HG03565 (cell line): ENCODE data around the gene C10orf53.

Source experiments
- ATAC-seq: cut with Tn5 transposase; IDR thresholded peaks from one replicate; pipeline ENCODE4 v1.9.1; 2021; ENCODE audit warnings: mild to moderate bottlenecking, moderate library complexity; ENCODE audit not compliant: unreplicated experiment

The C10orf53 gene, protein sequence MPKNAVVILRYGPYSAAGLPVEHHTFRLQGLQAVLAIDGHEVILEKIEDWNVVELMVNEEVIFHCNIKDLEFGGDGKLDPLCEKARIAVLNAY

DNA sequence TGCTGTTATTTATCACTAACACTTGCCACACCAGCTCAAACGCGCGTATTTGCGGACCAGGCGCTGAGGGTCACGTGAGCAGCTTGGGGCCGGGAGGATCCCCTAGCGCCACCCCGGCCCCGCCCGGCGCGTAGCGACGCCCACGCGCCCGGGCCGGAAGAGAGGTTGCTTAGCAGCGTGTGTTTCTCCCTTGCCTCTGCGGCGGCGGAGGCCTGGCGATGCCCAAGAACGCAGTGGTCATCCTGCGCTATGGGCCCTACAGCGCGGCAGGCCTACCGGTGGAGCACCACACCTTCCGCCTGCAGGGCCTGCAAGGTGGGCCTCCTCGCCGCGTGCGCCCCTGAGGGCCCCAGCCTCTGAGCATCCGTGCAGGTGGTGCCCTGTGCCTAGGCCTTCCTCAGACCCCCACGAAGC lies at the start of gene C10orf53:
Gene C10orf53, plus strand, starts transcription at position 172 of the 414 bp plus-strand sequence. Its CDS starts 47 bp downstream, at position 219.
- no peak for ATAC-seq

DNA sequence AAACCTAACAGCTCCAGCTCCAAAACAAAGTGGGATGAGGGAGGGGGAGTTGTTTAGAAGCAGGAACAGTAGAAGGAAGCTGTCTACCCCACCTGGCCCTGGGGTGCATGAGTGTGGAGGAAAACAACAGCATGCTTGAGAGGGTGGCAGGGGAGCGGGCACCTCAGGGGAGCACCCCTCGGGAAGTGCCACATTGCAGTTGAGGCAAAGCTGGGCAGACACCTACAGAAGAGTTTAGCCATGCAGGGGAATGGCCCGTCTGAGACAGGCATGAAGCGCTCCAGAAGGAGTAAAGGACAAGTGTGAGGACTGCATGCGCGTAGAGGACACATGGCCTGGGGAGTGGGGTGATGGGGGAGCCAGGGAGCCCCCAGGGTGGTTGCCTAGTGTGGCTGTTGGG lies 47.5 kb upstream of the C10orf53 start:
- no peak for ATAC-seq

DNA sequence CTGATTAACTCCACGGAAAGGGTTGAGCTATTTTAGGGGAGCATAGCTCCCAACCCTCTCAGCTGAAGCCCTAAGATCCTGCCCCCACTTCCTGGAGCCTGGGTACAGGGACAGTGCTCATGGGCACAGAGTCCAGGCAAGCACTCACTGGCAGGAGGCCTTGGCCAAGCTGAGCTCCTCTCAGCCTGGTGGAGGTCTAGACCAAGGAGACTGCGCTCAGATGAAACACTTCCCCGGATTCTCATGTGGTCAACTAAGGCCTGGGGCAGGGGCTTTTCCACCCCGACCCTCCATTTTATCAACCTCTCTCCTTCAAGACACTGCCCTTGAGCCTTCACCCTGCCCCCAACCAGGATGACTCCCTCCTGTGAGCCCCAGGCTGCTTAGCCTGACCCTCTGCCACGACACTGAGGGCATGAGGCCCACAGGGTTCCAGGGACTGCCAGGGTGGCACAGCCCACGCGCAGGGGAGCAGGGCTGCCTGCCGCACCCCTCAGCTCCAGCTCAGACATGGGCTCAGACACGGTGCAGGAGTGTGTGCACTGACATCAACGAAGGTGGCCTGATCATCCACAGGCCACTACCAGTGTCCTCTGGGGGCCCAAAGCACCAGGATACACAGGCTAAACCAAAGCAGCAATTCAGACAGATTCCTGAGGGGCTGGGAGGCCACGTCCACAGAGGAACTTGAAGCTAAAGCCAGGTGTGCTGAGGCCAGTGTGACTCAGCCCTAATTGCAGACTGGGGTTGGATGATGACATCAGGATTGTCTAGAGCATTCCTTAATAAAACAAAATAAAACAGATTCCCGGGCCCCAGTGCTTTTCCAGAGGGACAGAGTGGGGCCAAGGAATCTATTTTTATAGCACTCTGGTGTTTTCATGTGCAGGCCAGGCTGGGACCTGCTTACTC lies 46.8 kb upstream of the C10orf53 start:
- no peak for ATAC-seq

DNA sequence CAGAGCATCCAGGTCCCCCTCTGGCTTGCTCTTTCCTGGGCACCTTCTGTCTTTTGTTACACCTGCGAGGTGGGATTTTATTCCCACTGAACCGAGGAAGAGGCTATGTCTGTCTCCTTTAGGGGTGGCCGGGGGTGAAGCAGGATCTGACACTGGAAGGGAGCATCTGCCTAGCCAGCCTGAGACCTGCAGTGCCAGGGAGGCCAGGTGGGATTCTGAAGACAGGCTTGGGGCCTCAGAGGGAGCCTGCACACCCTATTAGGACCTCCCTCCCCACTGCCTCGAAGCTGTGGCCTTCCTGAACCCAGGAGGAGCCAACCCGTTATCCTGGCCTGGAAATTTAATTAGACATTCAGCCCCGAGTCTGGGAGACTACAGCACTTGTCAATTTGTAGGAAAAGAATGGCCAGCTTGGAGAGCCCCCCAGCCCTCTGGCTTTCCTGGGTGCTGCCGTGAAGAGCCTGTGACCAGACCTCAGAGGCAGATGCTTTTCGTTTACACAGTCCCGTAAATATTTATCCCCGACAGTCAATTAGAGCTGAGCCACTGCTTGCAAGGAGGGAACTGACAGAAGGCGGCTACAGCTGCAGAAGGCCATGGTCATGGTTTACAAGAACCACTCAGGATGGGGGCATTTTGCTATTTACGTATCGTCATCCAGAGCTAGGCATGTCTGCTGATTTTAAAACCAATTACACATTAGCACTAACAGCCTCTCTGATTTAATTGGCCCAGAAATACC lies 46.0 kb upstream of the C10orf53 start:
- no peak for ATAC-seq

DNA sequence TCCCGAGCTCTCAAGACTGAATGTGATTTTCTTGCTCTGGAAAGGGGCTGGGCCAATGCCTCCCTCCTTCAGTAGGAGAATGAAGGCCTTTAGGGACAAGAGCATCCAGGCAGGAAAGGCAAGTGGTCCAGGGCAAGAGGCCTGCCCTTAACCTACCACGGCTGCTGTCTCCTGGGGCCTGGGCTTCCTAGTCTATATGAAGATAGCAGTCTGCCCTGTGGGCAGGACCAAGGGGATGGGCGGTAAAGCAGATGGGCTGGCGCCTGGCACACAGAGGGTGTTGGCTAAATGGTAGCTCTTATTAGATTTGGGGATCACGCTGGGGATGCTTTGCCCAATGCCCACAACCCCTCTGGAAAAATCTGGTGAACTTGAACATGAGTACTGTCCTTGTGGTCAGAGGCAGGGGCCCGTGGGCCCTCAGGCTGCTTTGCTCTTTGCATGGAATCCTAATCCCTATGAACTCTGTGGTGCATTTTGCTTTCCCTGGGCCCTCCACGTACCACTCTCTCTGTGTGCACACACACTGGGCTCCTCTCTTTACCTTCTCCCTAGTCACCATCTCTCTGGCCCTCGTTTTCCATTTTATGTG lies 45.3 kb upstream of the C10orf53 start:
- no peak for ATAC-seq

DNA sequence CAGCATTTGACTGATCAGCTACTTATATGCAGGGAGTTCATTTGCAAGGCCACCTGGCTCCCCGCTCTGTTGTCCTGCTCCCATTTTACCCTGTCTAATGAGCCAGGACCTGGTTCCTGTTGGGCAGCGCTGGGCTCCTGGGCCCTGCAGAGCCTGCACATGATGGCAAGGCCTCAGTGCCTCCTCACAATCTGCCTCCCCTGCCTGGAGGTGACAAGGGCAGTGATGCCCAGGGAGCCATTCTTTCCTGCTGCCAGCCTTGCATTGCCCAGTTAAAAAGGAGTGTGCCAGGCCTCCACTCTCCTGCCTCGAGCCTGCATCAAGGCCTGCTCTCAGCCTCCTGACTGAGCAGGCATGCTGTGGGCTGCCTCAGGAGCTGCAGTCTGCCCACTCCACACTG lies 37.1 kb upstream of the C10orf53 start:
- ATAC-seq = no peak

DNA sequence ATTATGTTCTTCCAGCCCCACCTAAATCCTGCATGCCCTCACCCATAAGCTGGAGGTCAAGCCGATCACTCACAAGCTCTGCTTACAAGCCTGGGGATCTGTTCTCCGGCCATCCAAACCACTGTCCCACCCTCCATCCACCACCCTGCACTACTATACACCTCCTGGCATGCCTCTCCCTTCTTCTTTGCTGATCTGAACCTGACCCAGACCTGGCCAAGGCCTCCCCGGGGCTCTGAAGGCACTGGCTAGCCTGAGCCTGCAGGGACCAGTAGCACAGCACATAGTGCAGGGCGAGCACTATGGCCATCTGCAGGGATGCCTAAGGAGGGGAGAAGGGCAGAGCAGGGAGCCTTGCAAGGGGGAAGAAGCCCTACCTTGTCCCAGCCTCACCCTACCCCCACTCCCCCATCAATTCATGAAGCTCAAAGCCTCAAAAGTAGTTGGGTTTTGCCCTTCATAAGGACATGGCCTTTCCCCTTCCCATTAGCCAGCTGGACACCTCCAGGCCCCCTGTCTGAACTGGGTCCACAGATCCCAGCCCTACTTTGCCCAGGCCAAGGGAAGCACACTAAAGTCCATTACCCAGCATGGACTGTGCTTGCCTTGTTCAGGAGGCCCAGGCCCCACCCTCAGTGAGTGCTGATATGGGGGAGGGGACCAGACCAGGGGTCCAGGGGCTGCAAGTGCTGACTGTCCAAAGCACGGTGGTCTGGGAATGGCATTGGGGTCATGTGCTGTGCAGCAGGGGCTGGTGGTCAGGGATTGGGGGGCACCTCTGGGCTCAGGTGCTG lies 36.0 kb upstream of the C10orf53 start:
- no peak for ATAC-seq

DNA sequence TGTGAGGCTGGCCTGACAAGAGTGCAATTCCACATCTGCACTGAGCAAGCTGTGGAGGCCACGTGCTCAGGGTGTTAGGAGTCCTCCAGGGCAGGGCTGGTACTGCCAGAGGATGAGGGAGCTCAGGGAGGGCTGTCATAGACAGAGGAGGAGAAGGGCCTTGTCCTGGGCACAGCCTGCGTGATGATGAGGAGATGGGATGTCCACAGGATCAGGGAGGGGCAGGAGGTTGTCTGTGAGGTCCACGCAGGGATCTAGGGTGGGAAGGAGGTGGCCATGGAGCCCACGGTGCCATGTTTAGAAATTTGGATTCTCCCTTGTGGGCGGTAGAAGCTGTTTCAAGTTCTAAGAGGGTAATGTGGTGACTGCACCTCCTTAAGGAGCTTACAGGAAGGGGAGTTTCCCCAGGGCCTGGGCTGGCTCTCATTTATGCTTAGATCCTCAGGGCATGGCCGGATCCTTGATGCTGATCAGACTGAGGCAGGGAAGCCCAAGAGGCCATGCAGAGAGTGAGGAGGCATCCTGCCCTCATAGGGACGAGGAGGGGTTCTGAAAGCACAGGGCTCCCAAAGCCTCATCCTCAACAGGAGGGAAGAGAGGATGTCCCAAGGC lies 35.3 kb upstream of the C10orf53 start:
- no peak for ATAC-seq

DNA sequence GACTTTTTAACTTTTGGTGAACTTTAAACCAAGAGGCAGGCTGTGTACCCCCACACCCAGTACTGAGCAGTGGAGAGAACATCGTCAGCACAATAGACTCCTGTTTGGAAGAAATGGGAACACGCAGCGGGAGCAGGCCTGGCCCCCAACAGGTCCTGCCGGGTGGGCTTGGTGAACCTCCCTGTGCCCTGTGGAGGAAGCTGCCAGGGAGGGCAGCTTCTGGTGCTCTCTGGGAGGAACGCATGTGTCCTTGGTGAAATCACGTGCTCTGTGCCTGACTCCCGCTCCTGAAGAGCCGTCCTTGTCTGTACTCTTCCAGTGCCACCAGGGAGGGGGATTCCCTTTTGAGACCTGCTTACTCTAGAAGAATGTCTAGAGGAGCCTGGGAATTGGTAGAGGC lies 34.0 kb upstream of the C10orf53 start:
- no peak for ATAC-seq

DNA sequence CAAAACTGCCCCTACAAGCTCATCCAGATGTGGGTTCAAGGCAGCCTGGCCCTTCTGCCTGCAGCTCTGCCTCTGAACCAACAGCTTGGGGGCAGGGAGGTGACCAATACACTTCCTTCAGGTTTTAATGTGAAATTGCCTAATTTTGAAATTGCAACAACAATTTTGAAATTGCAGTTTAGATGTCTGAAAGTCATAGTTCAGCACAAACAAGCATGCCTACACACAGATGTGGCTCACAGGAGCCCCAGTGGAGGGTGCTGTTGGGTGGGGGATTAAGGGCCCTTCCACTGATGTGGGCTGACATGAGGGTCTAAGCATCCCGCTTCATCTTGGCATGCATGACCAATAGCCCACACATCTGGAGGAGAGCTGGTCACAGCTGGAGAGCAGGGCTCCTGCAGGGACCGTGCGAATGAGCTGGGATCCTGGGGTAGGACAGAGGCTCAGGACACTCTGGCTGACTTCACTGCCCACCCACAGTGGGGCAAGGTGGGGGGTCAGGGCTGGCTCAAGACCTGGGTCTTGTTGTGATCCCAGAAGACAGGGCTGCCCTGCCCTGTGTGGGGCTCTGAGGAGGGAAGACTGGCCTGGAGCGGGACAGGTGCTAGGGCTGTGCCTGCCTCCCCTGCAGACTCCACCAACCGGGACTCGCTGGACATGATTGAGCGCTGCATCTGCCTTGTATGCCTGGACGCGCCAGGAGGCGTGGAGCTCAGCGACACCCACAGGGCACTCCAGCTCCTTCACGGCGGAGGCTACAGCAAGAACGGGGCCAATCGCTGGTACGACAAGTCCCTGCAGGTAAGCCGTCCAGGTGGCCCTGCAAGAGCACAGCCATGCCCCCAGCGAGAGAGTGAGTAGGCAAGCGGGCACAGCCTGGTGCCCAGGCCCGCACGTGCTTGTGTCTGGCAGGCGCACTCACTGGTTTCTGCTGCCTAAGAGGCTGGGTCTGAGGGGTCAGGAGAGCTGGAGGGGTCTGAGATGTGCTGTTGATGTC lies 33.3 kb upstream of the C10orf53 start:
- ATAC-seq = no peak

DNA sequence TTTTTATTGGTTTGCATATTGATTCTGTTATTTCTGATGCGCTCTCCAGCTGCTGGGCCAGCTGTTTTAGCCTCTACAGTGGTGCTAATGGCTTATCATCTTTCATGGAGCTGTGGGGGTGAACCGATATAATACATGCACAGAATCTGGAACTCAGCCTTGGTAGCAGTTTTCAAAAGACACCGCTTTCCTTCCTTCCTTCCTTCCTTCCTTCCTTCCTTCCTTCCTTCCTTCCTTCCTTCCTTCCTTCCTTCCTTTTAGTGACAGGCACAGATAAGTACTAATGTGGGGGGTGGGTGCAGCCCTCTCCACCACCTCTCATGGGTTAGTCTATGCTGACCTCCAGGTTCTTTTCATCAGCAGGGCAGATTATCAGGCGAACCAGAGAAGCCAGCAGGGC lies 31.9 kb upstream of the C10orf53 start:
- no peak for ATAC-seq

DNA sequence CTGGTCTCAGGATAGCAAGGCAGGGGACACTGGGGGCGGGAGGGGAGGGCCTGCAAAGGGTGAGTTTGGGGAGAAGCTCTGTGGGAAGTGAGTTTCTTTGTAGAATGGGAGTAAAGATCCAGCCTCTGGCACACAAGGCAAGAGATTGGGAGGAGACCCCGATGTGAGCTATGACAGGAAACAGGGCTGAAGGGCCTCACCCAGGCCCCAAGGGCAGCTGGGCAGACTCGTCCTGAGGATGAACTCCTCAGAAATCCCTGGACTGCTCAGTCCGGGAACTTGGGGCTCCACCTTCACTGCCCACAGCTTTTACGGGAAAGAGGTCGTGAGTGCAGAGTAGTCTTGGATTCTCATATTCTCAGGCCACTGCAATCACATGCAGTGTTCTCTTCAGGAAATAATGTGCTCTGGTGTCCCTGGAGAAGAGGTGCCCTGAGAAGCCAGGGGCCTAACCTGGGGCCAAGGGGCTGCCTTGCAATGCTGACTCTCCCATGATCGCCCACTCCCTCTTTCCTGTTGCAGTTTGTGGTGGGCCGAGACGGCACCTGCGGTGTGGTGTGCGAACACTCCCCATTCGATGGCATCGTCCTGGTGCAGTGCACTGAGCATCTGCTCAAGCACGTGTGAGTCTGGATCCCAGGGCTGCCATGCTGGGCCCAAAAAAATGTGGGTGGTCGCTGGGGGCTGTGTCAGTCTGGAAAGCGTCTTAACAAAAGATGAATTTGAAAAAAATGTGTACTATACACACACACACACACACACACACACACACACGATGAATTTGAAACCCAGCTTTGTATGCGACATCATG lies 31.3 kb upstream of the C10orf53 start:
- no peak for ATAC-seq

DNA sequence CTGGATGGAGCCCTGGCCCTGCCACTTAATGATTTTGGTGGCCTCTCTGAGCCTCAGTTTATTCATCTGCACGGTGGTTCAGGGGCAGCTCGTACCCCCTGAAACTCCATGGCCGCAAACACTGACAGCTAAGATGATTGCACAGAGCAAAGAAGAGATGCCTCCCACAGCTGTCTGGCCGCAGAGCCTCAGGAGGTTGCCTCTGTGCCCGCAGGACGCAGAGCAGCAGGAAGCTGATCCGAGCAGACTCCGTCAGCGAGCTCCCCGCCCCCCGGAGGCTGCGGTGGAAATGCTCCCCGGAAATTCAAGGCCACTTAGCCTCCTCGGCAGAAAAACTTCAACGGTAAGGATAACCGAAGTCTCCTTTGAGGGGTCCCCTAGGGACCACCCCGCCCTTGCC lies 30.2 kb upstream of the C10orf53 start:
- ATAC-seq = peak; percentile 45

DNA sequence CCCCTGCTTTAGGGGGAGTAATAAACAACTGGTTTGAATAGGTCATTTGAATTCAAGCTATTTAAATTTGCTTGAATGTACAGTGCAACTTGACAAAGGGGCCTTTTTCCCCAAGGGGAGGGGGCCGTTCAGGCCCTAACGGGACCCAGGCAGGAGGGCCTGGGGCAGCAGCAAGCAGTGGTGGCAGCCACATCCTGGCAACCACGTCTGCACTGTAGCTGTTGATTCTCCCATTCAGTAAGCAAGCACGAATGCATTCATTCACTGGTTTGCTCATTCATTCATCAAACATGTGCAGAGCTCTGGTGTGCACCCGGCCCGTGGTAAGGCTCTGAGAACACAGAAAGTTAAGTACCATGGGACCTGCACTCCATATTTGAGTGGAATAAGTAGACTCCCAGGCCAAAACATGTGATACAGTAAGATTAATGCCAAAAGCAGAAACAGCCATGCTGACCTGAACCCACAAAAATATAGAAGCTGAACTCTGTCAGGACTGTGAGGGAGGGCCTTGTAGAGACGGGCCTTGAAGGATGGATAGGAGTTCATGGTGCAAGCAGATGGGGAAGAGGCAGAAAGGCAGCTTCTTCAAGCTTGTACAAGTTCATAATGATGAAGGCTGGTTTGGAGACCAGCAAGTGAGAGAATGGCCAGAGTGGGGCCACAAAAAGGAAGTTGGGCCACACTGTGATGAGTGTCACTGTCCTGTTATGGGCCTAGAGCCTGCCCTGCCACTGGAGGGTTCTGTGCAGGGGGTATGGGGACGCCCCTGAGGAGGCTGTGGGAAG lies 29.3 kb upstream of the C10orf53 start:
- no peak for ATAC-seq

DNA sequence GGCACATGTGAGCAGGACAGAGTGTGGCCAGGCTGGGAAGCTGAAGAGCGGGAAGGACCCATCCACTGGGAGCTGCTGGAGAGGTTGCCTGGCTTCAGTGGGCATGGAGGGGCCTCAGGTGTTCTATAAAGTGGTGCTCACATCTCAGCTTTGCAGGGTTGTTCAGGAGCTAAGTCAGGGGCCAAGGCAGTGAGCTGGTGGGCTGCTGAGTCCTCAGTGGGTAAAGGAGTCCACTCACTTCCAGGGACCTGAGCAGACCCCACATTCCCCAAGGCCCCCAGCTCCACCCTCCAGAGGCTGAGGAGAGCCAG lies 28.8 kb upstream of the C10orf53 start:
- no peak for ATAC-seq

DNA sequence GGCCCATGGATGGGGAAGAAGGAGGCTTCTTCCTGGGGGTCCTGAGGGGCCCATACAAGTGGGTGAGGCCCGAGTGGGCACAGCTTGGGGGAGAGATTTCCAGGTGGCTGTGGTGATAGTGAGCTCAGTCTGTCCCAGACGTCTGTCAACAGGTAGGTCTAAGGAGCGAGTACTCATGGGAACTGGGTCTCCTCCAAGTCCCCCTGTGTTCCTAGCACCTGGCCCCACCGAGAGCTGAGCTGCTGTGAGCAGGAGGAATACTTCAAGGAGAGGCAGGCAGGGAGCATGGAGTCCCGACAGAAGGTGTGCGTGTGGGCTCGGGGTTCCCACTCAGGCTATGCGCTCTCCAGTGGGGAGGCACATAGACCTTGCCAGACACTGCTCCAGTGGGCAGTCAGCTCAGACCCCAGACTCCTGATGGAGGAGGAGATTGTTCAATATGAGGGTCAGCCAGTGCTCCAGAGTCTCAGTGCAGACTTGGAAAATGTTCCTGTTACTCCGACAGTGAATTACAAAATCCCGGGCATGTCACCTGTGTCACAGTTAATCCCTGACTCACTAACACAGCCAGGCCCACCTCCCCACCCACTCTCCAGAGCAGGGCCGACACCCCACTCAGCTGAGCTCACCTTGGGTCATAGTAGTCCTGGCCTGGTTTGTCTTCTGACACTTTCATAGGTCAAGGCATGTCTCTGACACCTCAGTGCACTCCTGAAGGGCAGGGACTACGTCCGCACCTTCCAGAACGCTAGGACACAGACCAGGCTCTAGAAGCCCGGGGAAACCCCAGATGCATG lies 28.2 kb upstream of the C10orf53 start:
- no peak for ATAC-seq

DNA sequence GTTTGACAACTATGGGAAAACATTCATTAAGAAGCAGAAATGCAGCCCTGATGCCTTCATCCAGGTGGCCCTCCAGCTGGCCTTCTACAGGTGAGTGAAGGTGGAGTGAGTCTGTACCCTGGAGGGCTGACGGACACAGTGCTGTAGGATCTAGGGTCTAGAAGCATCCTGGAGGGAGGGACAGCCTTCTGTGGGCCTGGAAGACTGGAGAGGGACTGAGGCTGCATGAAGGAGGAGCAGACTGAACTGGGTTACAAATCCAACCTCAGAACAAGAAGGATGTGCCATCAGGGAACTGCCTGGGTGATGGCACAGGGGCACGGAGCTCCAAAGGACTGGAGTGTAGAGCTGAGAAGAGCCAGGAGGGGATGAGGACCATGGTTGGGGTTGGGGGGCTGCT lies 27.5 kb upstream of the C10orf53 start:
- ATAC-seq = no peak
